Body of pancreas (tissue), 4 donors: ENCODE measurements around the gene COBL. TPM values are rescaled to one million over a fixed set of nuclear protein-coding genes. Genes with fewer than 3 reads are reported as not detected.

Experiments
- ATAC-seq: fragments of 150-250 bp; one replicate; pipeline ENCODE4 v1.9.1; 2016
- DNase-seq, 4 donors: peaks; one replicate each; pipeline ENCODE4 v3.0.0-alpha.2; 2019
- H3K27ac ChIP-seq, 4 donors: fragments of 200-600 bp; sonication (generic); 1 replicate in 3 of 4; 2 replicates in 1 of 4; pipeline versions ENCODE4 v1.5.1 to v1.6.1; 2016 to 2019; ENCODE audit warnings: mild to moderate bottlenecking in 1 of 4, mixed read lengths in 1 of 4, moderate library complexity in 1 of 4
- H3K27me3 ChIP-seq, 2 donors: fragments of 200-600 bp; sonication (generic); one replicate each; pipeline ENCODE4 v1.6.0; 2016; ENCODE audit warnings: mild to moderate bottlenecking in 1 of 2
- H3K36me3 ChIP-seq, 2 donors: fragments of 200-600 bp; sonication (generic); replicated peaks in 1 of 2; 2 replicates each; pipeline ENCODE4 v1.5.1; 2016; ENCODE audit warnings: low read depth in 2 of 2; ENCODE audit not compliant: insufficient read depth in 1 of 2
- H3K4me1 ChIP-seq: fragments of 200-600 bp; sonication (generic); one replicate; pipeline ENCODE4 v1.6.0; 2016
- H3K4me3 ChIP-seq, 2 donors: fragments of 200-600 bp; sonication (generic); 1 replicate in 1 of 2; 2 replicates in 1 of 2; pipeline ENCODE4 v1.5.1; 2016 to 2019
- H3K9me3 ChIP-seq, 3 donors: fragments of 200-600 bp; sonication (generic); 1 replicate in 2 of 3; 2 replicates in 1 of 3; pipeline ENCODE4 v1.5.1; 2016
- POLR2A ChIP-seq, 3 donors: fragments of 450-650 bp; IDR thresholded peaks; one replicate each; pipeline ENCODE4 v1.6.1; 2016; ENCODE audit warnings: antibody characterized with exemption in 3 of 3, mild to moderate bottlenecking in 2 of 3
- WGBS, 2 donors: methylation state at CpG; one replicate each; pipeline ENCODE4 v1.1.5; 2017; 5-methylcytosine and 5-hydroxymethylcytosine counted together
- intact Hi-C: fragments of 100-400 bp; cut with DNase I; formaldehyde crosslinking; loops from one replicate; pipeline ENCODE4 v1.15.1; 2023
- total RNA-seq, 2 donors: library from RNA; depleted of rRNA; stranded (reverse); fragments of >200 nt; gene quantifications; one replicate each; pipeline ENCODE4 v1.1.0, GENCODE V29; 2016
- TF ChIP-seq, protein P1 (sequence below), 7 experiments: fragments of 450-650 bp in 4 of 7; fragments of 200-600 bp in 3 of 7; sonication (generic) in 3 of 7; IDR thresholded peaks; one replicate each; pipeline ENCODE4 v1.5.1; 2016 to 2019; ENCODE audit warnings: antibody characterized with exemption in 7 of 7

The COBL gene
- total RNA-seq, 2 donors from 2014 or later: 22.3 to 25.4 TPM

DNA sequence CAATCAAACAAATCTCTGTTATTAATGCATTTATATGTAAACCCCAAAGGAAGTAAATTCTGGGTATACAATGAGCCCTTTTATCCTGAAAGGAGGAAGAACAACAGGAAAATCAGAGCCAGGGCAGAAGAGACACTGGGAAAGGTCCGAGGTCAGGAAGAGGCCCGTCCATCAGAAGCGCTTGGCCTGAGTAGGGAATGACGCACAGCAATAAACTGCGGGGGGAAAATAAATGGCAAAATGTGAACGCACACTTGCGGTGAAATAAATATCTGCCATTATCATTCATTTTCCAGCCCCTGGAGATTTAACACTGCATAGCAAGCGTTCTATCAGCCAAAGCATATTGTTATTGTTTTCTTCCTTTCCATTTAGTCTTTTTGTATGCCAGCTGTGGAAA, 243.4 kb downstream of the COBL start:
- ATAC-seq (no peak), DNase-seq (no peak)
- Histone ChIP-seq H3K27me3 (no peaks in the 10 kb centered on the region), H3K36me3 (no peaks in the 10 kb centered on the region), H3K4me1 (peaks cover 45% of the 10 kb centered on the region), H3K9me3 (no peaks in the 10 kb centered on the region), H3K27ac (peak overlapping the region in 1 of 4 donors; percentile 36), H3K4me3 (no peak overlapping the region)
- WGBS, 2 donors: 53 to 64% methylated on average over 8 of the region's 8 CpGs
- TF ChIP-seq POLR2A (IDR thresholded peaks at IDR 0.05): no peak
- TF ChIP-seq, protein P1, sequence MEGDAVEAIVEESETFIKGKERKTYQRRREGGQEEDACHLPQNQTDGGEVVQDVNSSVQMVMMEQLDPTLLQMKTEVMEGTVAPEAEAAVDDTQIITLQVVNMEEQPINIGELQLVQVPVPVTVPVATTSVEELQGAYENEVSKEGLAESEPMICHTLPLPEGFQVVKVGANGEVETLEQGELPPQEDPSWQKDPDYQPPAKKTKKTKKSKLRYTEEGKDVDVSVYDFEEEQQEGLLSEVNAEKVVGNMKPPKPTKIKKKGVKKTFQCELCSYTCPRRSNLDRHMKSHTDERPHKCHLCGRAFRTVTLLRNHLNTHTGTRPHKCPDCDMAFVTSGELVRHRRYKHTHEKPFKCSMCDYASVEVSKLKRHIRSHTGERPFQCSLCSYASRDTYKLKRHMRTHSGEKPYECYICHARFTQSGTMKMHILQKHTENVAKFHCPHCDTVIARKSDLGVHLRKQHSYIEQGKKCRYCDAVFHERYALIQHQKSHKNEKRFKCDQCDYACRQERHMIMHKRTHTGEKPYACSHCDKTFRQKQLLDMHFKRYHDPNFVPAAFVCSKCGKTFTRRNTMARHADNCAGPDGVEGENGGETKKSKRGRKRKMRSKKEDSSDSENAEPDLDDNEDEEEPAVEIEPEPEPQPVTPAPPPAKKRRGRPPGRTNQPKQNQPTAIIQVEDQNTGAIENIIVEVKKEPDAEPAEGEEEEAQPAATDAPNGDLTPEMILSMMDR (IDR thresholded peaks at IDR 0.05): no peak
- intact Hi-C loops: no loop called here

DNA sequence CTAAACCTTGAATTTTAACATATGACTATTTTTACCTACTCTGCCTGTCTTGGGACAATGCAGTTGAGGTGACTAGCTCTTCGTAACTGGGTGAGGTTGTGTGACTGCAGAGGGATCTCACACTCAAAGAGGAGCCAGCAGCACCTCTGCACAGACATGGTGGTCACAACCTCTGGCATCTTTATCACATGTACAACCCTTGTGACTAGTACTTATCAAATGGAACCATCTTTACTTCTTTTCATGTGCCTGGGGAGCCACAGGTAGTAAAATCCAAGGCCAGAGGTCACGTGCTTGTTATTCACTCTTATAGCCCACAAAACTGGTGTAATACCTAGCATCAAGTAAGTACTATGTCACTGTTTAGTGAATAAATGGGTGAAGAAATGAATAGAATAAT, 244.3 kb downstream of the COBL start:
- Histone ChIP-seq H3K36me3 (no peaks in the 10 kb centered on the region), H3K9me3 (no peaks in the 10 kb centered on the region), H3K27ac (peak overlapping the region in 1 of 4 donors; percentile 30), H3K27me3 (no peaks in the 10 kb centered on the region), H3K4me1 (peaks cover 50% of the 10 kb centered on the region), H3K4me3 (no peak overlapping the region)
- DNase-seq: no peak
- intact Hi-C loops: no loop called here
- whole genome bisulfite sequencing, 2 donors: 61 to 79% methylated on average over 2 of the region's 2 CpGs
- no peak for ATAC-seq
- no peak for TF ChIP-seq POLR2A (IDR thresholded peaks at IDR 0.05)
- TF ChIP-seq, protein P1 (IDR thresholded peaks at IDR 0.05): no peak

DNA sequence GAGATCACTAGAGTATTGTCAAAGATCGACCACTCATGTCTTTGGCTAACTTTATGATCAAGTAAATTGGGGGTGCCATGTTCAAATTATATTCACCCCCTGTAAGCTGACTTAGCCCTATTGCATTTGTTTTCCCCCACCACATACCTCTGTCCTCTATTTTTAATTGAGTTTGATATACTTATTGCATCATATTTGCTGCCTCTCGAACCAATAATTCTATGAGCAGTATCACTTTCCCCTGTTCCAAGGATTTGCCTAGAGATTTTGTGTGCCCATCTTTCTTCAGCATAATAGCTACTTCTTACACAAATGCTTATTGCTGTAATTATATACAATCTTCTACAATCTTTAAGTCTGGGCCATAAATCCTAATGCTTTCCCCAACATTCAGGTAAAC, 245.2 kb downstream of the COBL start:
- no peak overlapping the region for H3K4me3 ChIP-seq
- intact Hi-C loops: no loop called here
- 92 to 93% methylated on average over 2 of the region's 2 CpGs for WGBS, 2 donors
- no peaks in the 10 kb centered on the region for H3K36me3 ChIP-seq
- no peak for TF ChIP-seq POLR2A (IDR thresholded peaks at IDR 0.05)
- TF ChIP-seq, protein P1 (IDR thresholded peaks at IDR 0.05): no peak
- no peaks in the 10 kb centered on the region for H3K9me3 ChIP-seq
- no peak overlapping the region for H3K27ac ChIP-seq
- no peak for DNase-seq
- ATAC-seq: no peak
- peaks cover 50% of the 10 kb centered on the region for H3K4me1 ChIP-seq
- H3K27me3 ChIP-seq: no peaks in the 10 kb centered on the region

DNA sequence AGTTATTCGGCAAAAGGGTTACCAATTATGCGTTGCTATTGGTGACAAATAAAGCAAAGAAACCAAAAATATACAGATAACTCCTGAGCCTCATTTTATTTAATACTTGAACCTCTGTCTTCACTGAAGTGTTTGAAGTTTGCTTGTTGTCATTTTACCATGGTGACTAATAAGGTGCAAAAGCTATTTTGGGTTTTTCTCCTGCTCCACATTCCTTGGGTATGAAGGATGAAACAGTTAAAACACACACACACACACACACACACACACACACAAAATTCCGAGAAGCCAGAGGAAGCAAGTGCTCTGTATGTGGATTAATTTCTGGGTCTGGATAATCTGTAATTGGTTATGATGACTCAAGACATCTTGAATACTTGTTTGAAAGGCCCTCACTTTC, 246.5 kb downstream of the COBL start:
- H3K4me3 ChIP-seq: no peak overlapping the region
- ATAC-seq (no peak), DNase-seq (no peak)
- H3K27me3 ChIP-seq: no peaks in the 10 kb centered on the region
- no peaks in the 10 kb centered on the region for H3K9me3 ChIP-seq
- H3K36me3 ChIP-seq: no peaks in the 10 kb centered on the region
- peaks cover 56% of the 10 kb centered on the region for H3K4me1 ChIP-seq
- H3K27ac ChIP-seq: peak overlapping the region in 1 of 4 donors; percentile 41
- 71 to 78% methylated on average over 3 of the region's 3 CpGs for WGBS, 2 donors
- intact Hi-C loops: no loop called here
- TF ChIP-seq POLR2A (IDR thresholded peaks at IDR 0.05): no peak
- TF ChIP-seq, protein P1 (IDR thresholded peaks at IDR 0.05): no peak

DNA sequence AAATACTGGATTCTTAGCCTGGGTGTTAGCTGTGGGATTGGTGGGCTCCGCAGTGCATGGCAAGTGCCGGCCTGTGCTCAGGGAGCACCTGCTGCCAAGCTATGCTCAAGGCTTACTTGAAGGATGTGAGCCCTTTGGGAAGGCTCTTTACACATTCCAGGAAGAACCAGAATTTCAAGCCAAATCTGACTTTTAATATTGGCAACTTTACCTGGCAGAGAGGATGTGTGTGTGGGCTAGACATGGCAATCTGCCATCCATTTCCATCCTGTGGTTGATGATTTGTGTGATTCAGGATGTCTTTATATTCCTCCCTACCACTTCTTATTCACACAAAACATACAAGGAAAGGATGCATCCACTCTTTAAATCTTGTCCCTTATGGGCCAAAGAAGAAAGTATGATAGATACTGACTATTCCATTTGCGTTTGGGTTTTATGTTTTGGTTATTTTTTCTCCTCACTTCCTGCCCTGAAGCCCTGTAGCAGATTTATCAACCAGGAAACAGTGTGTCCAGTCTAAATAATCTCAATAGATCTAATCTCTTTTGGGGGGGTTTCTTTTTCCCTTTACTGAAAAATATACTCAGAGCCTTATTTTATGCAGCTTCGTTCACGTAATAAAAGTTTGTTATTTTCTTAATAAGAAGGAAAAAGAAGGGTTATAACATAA, 247.1 kb downstream of the COBL start:
- DNase-seq (no peak), ATAC-seq (no peak)
- TF ChIP-seq POLR2A (IDR thresholded peaks at IDR 0.05): no peak
- TF ChIP-seq, protein P1 (IDR thresholded peaks at IDR 0.05): no peak
- intact Hi-C loops: no loop called here
- Histone ChIP-seq H3K27ac (peak overlapping the region in 2 of 4 donors; percentile 0 to 41), H3K4me1 (peaks cover 61% of the 10 kb centered on the region), H3K36me3 (no peaks in the 10 kb centered on the region), H3K4me3 (no peak overlapping the region), H3K9me3 (no peaks in the 10 kb centered on the region), H3K27me3 (no peaks in the 10 kb centered on the region)
- 67 to 74% methylated on average over 5 of the region's 5 CpGs for WGBS, 2 donors
